Smooth muscle cell (in vitro differentiated cells): ENCODE results near the gene ANKRD6. TPM values are rescaled to one million over a fixed set of nuclear protein-coding genes. Genes with fewer than 3 reads are reported as not detected.

Experiments used
- DNase-seq: peaks from one replicate; lab custom pipeline; 2025; ENCODE audit not compliant: unreplicated experiment; lab: John Stamatoyannopoulos, UW
- H2AFZ ChIP-seq: fragments of 200-600 bp; sonication (generic); 2 replicates; pipeline ENCODE4 v1.6.0; 2016; ENCODE audit warnings: antibody characterized with exemption, low read depth, mild to moderate bottlenecking
- H3F3A ChIP-seq: fragments of 200-600 bp; sonication (generic); 2 replicates; pipeline ENCODE4 v1.6.0; 2017; ENCODE audit warnings: antibody characterized with exemption, low read depth
- H3K27ac ChIP-seq: fragments of 200-600 bp; sonication (generic); 2 replicates; pipeline ENCODE4 v1.5.1; 2016; ENCODE audit warnings: low read depth, mild to moderate bottlenecking
- H3K27me3 ChIP-seq: fragments of 200-600 bp; sonication (generic); 2 replicates; pipeline ENCODE4 v1.6.1; 2016; ENCODE audit warnings: low read depth, mild to moderate bottlenecking
- H3K36me3 ChIP-seq: fragments of 200-600 bp; sonication (generic); 2 replicates; pipeline ENCODE4 v1.5.1; 2016; ENCODE audit warnings: low read depth
- H3K4me1 ChIP-seq: fragments of 200-600 bp; sonication (generic); 2 replicates; pipeline ENCODE4 v1.5.1; 2016; ENCODE audit warnings: low read depth
- H3K4me2 ChIP-seq: fragments of 200-600 bp; sonication (generic); 2 replicates; pipeline ENCODE4 v1.6.0; 2016; ENCODE audit warnings: mild to moderate bottlenecking
- H3K4me3 ChIP-seq: fragments of 200-600 bp; sonication (generic); 2 replicates; pipeline ENCODE4 v1.5.1; 2016; ENCODE audit warnings: mild to moderate bottlenecking
- H3K79me2 ChIP-seq: fragments of 200-600 bp; sonication (generic); 2 replicates; pipeline ENCODE4 v1.6.0; 2016; ENCODE audit warnings: low read depth, mild to moderate bottlenecking
- H3K9ac ChIP-seq: fragments of 200-600 bp; sonication (generic); 2 replicates; pipeline ENCODE4 v1.6.0; 2016; ENCODE audit warnings: low read depth
- H3K9me3 ChIP-seq: fragments of 200-600 bp; sonication (generic); replicated peaks from 2 replicates; pipeline ENCODE4 v1.5.1; 2016; ENCODE audit warnings: low read depth
- H4K20me1 ChIP-seq: fragments of 200-600 bp; sonication (generic); 2 replicates; pipeline ENCODE4 v1.6.0; 2016; ENCODE audit warnings: low read depth
- CTCF ChIP-seq: fragments of 200-600 bp; sonication (generic); IDR thresholded peaks from 2 replicates; pipeline ENCODE4 v1.5.1; 2017; ENCODE audit warnings: borderline replicate concordance, mild to moderate bottlenecking, antibody characterized with exemption; ENCODE audit not compliant: insufficient read depth, poor library complexity, severe bottlenecking
- WGBS: methylation state at CpG from one replicate; pipeline ENCODE4 v1.1.7; 2016; ENCODE audit warnings: low lambda C conversion rate; 5-methylcytosine and 5-hydroxymethylcytosine counted together
- polyA plus RNA-seq: library from polyadenylated mRNA; unstranded; fragments of >200 nt; fragmentation: Nextera tagmentation; extraction: Ambion mirVana; gene quantifications from 2 replicates; pipeline ENCODE4 v1.2.1, GENCODE V29; 2016
- total RNA-seq: library from RNA; depleted of rRNA; stranded (reverse); fragments of >200 nt; gene quantifications from 2 replicates; pipeline ENCODE4 v1.2.3, GENCODE V29; 2014

The ANKRD6 gene
- total and polyA plus RNA-seq, 2 experiments from 2014 or later, result 5.2 to 10.7 TPM

- Histone ChIP-seq H3K4me2 (no peak overlapping the region), H3K4me3 (no peak overlapping the region), H3K36me3 (no peaks in the 10 kb centered on the region), H3K9me3 (no peaks in the 10 kb centered on the region), H3K27me3 (no peaks in the 10 kb centered on the region), H3K27ac (no peak overlapping the region), H3K79me2 (no peaks in the 10 kb centered on the region), H2AFZ (no peak overlapping the region), H4K20me1 (no peaks in the 10 kb centered on the region), H3K9ac (no peak overlapping the region), H3K4me1 (peaks cover 30% of the 10 kb centered on the region), H3F3A (no peaks in the 10 kb centered on the region)
- no peak for DNase-seq
- WGBS, result 81% methylated on average over 3 of the region's 3 CpGs
- TF ChIP-seq CTCF, result no peak
These were observed 76.9 kb downstream of the ANKRD6 start for GRCh38 chr6:89509777-89510281.

GRCh38 chr6:89510393-89510792 lies 77.4 kb downstream of the ANKRD6 start:
- no peaks in the 10 kb centered on the region for H3K9me3 ChIP-seq
- no peaks in the 10 kb centered on the region for H4K20me1 ChIP-seq
- DNase-seq, result no peak
- H3K79me2 ChIP-seq, result no peaks in the 10 kb centered on the region
- H3F3A ChIP-seq, result no peaks in the 10 kb centered on the region
- peaks cover 30% of the 10 kb centered on the region for H3K4me1 ChIP-seq
- H3K36me3 ChIP-seq, result no peaks in the 10 kb centered on the region
- WGBS, result 97% methylated on average over 1 of the region's 1 CpG
- H3K4me3 ChIP-seq, result no peak overlapping the region
- no peak overlapping the region for H3K27ac ChIP-seq
- H2AFZ ChIP-seq, result no peak overlapping the region
- TF ChIP-seq CTCF, result no peak
- no peak overlapping the region for H3K4me2 ChIP-seq
- no peaks in the 10 kb centered on the region for H3K27me3 ChIP-seq
- no peak overlapping the region for H3K9ac ChIP-seq

GRCh38 chr6:89518352-89519055 lies 85.6 kb downstream of the ANKRD6 start:
- 90% methylated on average over 4 of the region's 4 CpGs for WGBS
- no peak overlapping the region for H3K4me2 ChIP-seq
- H3K27me3 ChIP-seq, result no peaks in the 10 kb centered on the region
- no peak for TF ChIP-seq CTCF
- no peak overlapping the region for H3K4me3 ChIP-seq
- no peaks in the 10 kb centered on the region for H3K36me3 ChIP-seq
- H3K9ac ChIP-seq, result no peak overlapping the region
- no peak overlapping the region for H3K27ac ChIP-seq
- no peaks in the 10 kb centered on the region for H3K9me3 ChIP-seq
- no peaks in the 10 kb centered on the region for H3K4me1 ChIP-seq
- no peaks in the 10 kb centered on the region for H4K20me1 ChIP-seq
- no peak for DNase-seq
- H3F3A ChIP-seq, result no peaks in the 10 kb centered on the region
- H2AFZ ChIP-seq, result no peak overlapping the region
- H3K79me2 ChIP-seq, result no peaks in the 10 kb centered on the region

- no peaks in the 10 kb centered on the region for H3F3A ChIP-seq
- H3K27me3 ChIP-seq, result no peaks in the 10 kb centered on the region
- no peaks in the 10 kb centered on the region for H3K36me3 ChIP-seq
- no peak overlapping the region for H3K27ac ChIP-seq
- no peak overlapping the region for H3K9ac ChIP-seq
- H3K79me2 ChIP-seq, result no peaks in the 10 kb centered on the region
- TF ChIP-seq CTCF, result no peak
- no peak for DNase-seq
- H4K20me1 ChIP-seq, result no peaks in the 10 kb centered on the region
- no peaks in the 10 kb centered on the region for H3K4me1 ChIP-seq
- no peak overlapping the region for H3K4me3 ChIP-seq
- H2AFZ ChIP-seq, result no peak overlapping the region
- no peak overlapping the region for H3K4me2 ChIP-seq
- no peaks in the 10 kb centered on the region for H3K9me3 ChIP-seq
These were observed 87.8 kb downstream of the ANKRD6 start for GRCh38 chr6:89520736-89521135.
